Measurements from ENCODE around the gene SLC25A21. TPM values are rescaled to one million over a fixed set of nuclear protein-coding genes. Genes with fewer than 3 reads are reported as not detected.

SLC25A21 gene
- total RNA-seq (1 to 10 TPM in 3 of 5 donors, not detected in 2; 1.3 to 5.4 (median 2.0) TPM), polyA plus RNA-seq (1 to 10 TPM in 2 of 3 donors, under 1 TPM in 1; 0.40 to 1.2 (median 1.2) TPM)
- long read RNA-seq, donor 1, result 0 reads
- long read RNA-seq, donor 2, result 0 reads
- long read RNA-seq, donor 3, result 0 reads
- long read RNA-seq, donor 4, result 0 reads
- long read RNA-seq, donor 5, result 0 reads
- long read RNA-seq, donor 6, result 0 reads
- long read RNA-seq, donor 7, partial matches to known transcripts, result 7 of 7 reads
- long read RNA-seq, donor 7, other reads (novel, unspliced or antisense), result 0 of 7 reads
- long read RNA-seq, donor 8, result 0 reads
- long read RNA-seq, donor 9, result 0 reads
- long read RNA-seq, donor 10, result 0 reads

- H3K36me3 ChIP-seq, result no peaks in the 10 kb centered on the region
- H3K9me3 ChIP-seq, result no peaks in the 10 kb centered on the region
- peaks cover 8 to 36% (median 20%) of the 10 kb centered on the region in 4 donors for H3K4me1 ChIP-seq
- 1 to 5% (median 2%) methylated on average over 47 to 66 of the region's 66 CpGs for WGBS, 5 donors
- peak within 1 kb of the TSS; percentile 53 to 75 (median 72) for H3K4me3 ChIP-seq
- peaks cover 0 to 5% (median 0%) of the 10 kb centered on the region in 3 donors for H3K27me3 ChIP-seq
- TF ChIP-seq POLR2AphosphoS5 (IDR thresholded peaks at IDR 0.05) (peak; percentile 6 to 71 (median 38)), CTCF (IDR thresholded peaks at IDR 0.05) (no peak), EP300 (IDR thresholded peaks at IDR 0.05) (no peak), POLR2A (IDR thresholded peaks at IDR 0.05) (peak in 1 of 4 donors; percentile 26)
- peak; percentile 77 to 91 for DNase-seq
- intact Hi-C loops (cut with DNase I; ENCODE audit: low total_unique reads), result no loop called here
- H3K27ac ChIP-seq, result peak within 1 kb of the TSS; percentile 86 to 92 (median 88)
Observed at GRCh38 chr14:37172024-37172869, at the start of gene SLC25A21. Gene SLC25A21 (minus strand): TSS chr14:37172606.

- WGBS, 5 donors, result 88 to 93% (median 91%) methylated on average over 3 of the region's 3 CpGs
- Histone ChIP-seq H3K36me3 (peaks cover 0 to 14% (median 2%) of the 10 kb centered on the region in 4 donors), H3K27me3 (no peaks in the 10 kb centered on the region), H3K27ac (no peak overlapping the region), H3K9me3 (peaks cover 5 to 23% (median 9%) of the 10 kb centered on the region in 4 donors), H3K4me1 (no peaks in the 10 kb centered on the region), H3K4me3 (no peak overlapping the region)
- no peak for TF ChIP-seq EP300 (IDR thresholded peaks at IDR 0.05)
- TF ChIP-seq POLR2AphosphoS5 (IDR thresholded peaks at IDR 0.05), result no peak
- TF ChIP-seq POLR2A (IDR thresholded peaks at IDR 0.05), result no peak
- no peak for TF ChIP-seq CTCF (IDR thresholded peaks at IDR 0.05)
- DNase-seq, result no peak
- intact Hi-C loops (cut with DNase I; ENCODE audit: low total_unique reads), result no loop called here
Observed at GRCh38 chr14:37221073-37221472, 48.7 kb upstream of the SLC25A21 start.

- 88 to 99% (median 95%) methylated on average over 3 of the region's 3 CpGs for WGBS, 5 donors
- no peaks in the 10 kb centered on the region for H3K9me3 ChIP-seq
- H3K36me3 ChIP-seq, result peaks cover 0 to 18% (median 1%) of the 10 kb centered on the region in 4 donors
- no peaks in the 10 kb centered on the region for H3K27me3 ChIP-seq
- TF ChIP-seq CTCF (IDR thresholded peaks at IDR 0.05), result no peak
- TF ChIP-seq POLR2AphosphoS5 (IDR thresholded peaks at IDR 0.05), result no peak
- no peak for TF ChIP-seq POLR2A (IDR thresholded peaks at IDR 0.05)
- TF ChIP-seq EP300 (IDR thresholded peaks at IDR 0.05), result no peak
- no peak for DNase-seq
- intact Hi-C loops (cut with DNase I; ENCODE audit: low total_unique reads), result no loop called here
- H3K4me1 ChIP-seq, result no peaks in the 10 kb centered on the region
- H3K27ac ChIP-seq, result no peak overlapping the region
- no peak overlapping the region for H3K4me3 ChIP-seq
Observed at GRCh38 chr14:37215345-37215744, 42.9 kb upstream of the SLC25A21 start.

GRCh38 chr14:37213016-37213415 lies 40.6 kb upstream of the SLC25A21 start:
- intact Hi-C loops (cut with DNase I; ENCODE audit: low total_unique reads), result no loop called here
- Histone ChIP-seq H3K4me3 (no peak overlapping the region), H3K27me3 (no peaks in the 10 kb centered on the region), H3K36me3 (peaks cover 0 to 18% (median 1%) of the 10 kb centered on the region in 4 donors), H3K27ac (no peak overlapping the region), H3K4me1 (no peaks in the 10 kb centered on the region), H3K9me3 (no peaks in the 10 kb centered on the region)
- TF ChIP-seq POLR2A (IDR thresholded peaks at IDR 0.05) (no peak), POLR2AphosphoS5 (IDR thresholded peaks at IDR 0.05) (no peak), CTCF (IDR thresholded peaks at IDR 0.05) (no peak), EP300 (IDR thresholded peaks at IDR 0.05) (no peak)
- DNase-seq, result no peak

Data from stomach (tissue), 19 donors.